IMR-90 (cell line): ENCODE measurements around the gene TACR2.

Experiments
- CEBPB ChIP-seq: IDR thresholded peaks from 2 replicates; pipeline ENCODE4 v1.6.1; 2012; ENCODE audit warnings: low read depth, low read length, improper control_type of control experiment
- CHD1 ChIP-seq: IDR thresholded peaks from 2 replicates; pipeline ENCODE4 v1.6.1; 2012; ENCODE audit warnings: low read depth, low read length, improper control_type of control experiment
- FOS ChIP-seq: fragments of 150-350 bp; IDR thresholded peaks from 2 replicates; pipeline ENCODE4 v1.6.1; 2016; ENCODE audit warnings: low read depth, low read length
- MAFK ChIP-seq: IDR thresholded peaks from 2 replicates; pipeline ENCODE4 v1.6.1; 2012; ENCODE audit warnings: low read depth, low read length, improper control_type of control experiment
- MAZ ChIP-seq: IDR thresholded peaks from 2 replicates; pipeline ENCODE4 v1.6.1; 2012; ENCODE audit warnings: low read depth, mild to moderate bottlenecking, low read length, improper control_type of control experiment, moderate library complexity, borderline replicate concordance
- MXI1 ChIP-seq: IDR thresholded peaks from 2 replicates; pipeline ENCODE4 v1.6.1; 2012; ENCODE audit warnings: low read depth, mild to moderate bottlenecking, low read length, moderate library complexity, borderline replicate concordance
- NFE2L2 ChIP-seq: fragments of 150-350 bp; IDR thresholded peaks from 2 replicates; pipeline ENCODE4 v1.6.1; 2016; ENCODE audit warnings: low read depth, mild to moderate bottlenecking, low read length
- POLR2A ChIP-seq: IDR thresholded peaks from 2 replicates; pipeline ENCODE4 v1.6.1; 2012; ENCODE audit warnings: mild to moderate bottlenecking, low read depth, low read length
- RAD21 ChIP-seq: IDR thresholded peaks from 2 replicates; pipeline ENCODE4 v1.6.1; 2012; ENCODE audit warnings: low read length, improper control_type of control experiment
- RCOR1 ChIP-seq: IDR thresholded peaks from 2 replicates; pipeline ENCODE4 v1.6.1; 2012; ENCODE audit warnings: mild to moderate bottlenecking, low read length, improper control_type of control experiment; ENCODE audit not compliant: insufficient replicate concordance
- RFX5 ChIP-seq: IDR thresholded peaks from 2 replicates; pipeline ENCODE4 v1.8.0; 2012; ENCODE audit warnings: low read depth, mild to moderate bottlenecking, low read length, moderate library complexity
- TF ChIP-seq, protein P1 (sequence below): conservative IDR thresholded peaks from 2 replicates; pipeline ENCODE4 v1.5.1; 2012; ENCODE audit warnings: mild to moderate bottlenecking, low read depth, low read length, improper control_type of control experiment

GRCh38 chr10:69421611-69422308 is 5.0 kb upstream of the TACR2 start:
- TF ChIP-seq MXI1, result 0 out of 2 replicates have a peak, but pooled peaks have one; percentile 11
- no peak for TF ChIP-seq POLR2A
- TF ChIP-seq RCOR1, result no peak
- TF ChIP-seq MAZ, result no peak
- TF ChIP-seq, protein P1, sequence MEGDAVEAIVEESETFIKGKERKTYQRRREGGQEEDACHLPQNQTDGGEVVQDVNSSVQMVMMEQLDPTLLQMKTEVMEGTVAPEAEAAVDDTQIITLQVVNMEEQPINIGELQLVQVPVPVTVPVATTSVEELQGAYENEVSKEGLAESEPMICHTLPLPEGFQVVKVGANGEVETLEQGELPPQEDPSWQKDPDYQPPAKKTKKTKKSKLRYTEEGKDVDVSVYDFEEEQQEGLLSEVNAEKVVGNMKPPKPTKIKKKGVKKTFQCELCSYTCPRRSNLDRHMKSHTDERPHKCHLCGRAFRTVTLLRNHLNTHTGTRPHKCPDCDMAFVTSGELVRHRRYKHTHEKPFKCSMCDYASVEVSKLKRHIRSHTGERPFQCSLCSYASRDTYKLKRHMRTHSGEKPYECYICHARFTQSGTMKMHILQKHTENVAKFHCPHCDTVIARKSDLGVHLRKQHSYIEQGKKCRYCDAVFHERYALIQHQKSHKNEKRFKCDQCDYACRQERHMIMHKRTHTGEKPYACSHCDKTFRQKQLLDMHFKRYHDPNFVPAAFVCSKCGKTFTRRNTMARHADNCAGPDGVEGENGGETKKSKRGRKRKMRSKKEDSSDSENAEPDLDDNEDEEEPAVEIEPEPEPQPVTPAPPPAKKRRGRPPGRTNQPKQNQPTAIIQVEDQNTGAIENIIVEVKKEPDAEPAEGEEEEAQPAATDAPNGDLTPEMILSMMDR, result no peak
- no peak for TF ChIP-seq CEBPB
- no peak for TF ChIP-seq NFE2L2
- no peak for TF ChIP-seq RFX5
- no peak for TF ChIP-seq FOS
- no peak for TF ChIP-seq MAFK
- no peak for TF ChIP-seq CHD1
- TF ChIP-seq RAD21, result no peak
